ENCODE measurements around the gene TMPO.
"Not testable (repeated sequence)": the region's sequence is repeated elsewhere in the genome, so short reads cannot be mapped to it uniquely, and the experiment has no call there.

DNA sequence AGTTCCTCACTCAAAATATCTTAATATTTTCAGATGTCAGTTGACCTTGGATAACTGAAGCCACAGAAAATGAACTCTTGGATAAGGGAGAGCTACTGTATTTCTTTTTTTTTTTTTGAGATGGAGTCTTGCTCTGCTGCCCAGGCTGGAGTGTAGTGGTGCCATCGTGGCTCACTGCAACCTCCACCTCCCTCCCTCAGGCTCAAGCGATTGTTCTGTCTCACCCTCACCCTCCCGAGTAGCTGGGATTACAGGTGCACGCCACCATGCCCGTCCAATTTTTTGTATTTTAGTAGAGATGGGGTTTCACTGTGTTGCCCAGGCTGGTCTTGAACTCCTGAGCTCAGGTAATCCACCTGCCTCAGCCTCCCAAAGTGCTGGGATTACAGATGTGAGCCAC, 81.9 kb downstream of the TMPO start:
- TF ChIP-seq EP300 (conservative IDR thresholded peaks at IDR 0.05; ENCODE audit: poor library complexity, severe bottlenecking); EZH2 (IDR thresholded peaks at IDR 0.05; ENCODE audit: borderline replicate concordance, insufficient read depth, low read length, poor library complexity, severe bottlenecking); SMC3 (conservative IDR thresholded peaks at IDR 0.05; ENCODE audit: poor library complexity): not testable (repeated sequence)
- TF ChIP-seq, protein P1, sequence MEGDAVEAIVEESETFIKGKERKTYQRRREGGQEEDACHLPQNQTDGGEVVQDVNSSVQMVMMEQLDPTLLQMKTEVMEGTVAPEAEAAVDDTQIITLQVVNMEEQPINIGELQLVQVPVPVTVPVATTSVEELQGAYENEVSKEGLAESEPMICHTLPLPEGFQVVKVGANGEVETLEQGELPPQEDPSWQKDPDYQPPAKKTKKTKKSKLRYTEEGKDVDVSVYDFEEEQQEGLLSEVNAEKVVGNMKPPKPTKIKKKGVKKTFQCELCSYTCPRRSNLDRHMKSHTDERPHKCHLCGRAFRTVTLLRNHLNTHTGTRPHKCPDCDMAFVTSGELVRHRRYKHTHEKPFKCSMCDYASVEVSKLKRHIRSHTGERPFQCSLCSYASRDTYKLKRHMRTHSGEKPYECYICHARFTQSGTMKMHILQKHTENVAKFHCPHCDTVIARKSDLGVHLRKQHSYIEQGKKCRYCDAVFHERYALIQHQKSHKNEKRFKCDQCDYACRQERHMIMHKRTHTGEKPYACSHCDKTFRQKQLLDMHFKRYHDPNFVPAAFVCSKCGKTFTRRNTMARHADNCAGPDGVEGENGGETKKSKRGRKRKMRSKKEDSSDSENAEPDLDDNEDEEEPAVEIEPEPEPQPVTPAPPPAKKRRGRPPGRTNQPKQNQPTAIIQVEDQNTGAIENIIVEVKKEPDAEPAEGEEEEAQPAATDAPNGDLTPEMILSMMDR (IDR thresholded peaks at IDR 0.05; ENCODE audit: poor library complexity, severe bottlenecking) = not testable (repeated sequence)
- TF ChIP-seq, protein P2, sequence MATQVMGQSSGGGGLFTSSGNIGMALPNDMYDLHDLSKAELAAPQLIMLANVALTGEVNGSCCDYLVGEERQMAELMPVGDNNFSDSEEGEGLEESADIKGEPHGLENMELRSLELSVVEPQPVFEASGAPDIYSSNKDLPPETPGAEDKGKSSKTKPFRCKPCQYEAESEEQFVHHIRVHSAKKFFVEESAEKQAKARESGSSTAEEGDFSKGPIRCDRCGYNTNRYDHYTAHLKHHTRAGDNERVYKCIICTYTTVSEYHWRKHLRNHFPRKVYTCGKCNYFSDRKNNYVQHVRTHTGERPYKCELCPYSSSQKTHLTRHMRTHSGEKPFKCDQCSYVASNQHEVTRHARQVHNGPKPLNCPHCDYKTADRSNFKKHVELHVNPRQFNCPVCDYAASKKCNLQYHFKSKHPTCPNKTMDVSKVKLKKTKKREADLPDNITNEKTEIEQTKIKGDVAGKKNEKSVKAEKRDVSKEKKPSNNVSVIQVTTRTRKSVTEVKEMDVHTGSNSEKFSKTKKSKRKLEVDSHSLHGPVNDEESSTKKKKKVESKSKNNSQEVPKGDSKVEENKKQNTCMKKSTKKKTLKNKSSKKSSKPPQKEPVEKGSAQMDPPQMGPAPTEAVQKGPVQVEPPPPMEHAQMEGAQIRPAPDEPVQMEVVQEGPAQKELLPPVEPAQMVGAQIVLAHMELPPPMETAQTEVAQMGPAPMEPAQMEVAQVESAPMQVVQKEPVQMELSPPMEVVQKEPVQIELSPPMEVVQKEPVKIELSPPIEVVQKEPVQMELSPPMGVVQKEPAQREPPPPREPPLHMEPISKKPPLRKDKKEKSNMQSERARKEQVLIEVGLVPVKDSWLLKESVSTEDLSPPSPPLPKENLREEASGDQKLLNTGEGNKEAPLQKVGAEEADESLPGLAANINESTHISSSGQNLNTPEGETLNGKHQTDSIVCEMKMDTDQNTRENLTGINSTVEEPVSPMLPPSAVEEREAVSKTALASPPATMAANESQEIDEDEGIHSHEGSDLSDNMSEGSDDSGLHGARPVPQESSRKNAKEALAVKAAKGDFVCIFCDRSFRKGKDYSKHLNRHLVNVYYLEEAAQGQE (IDR thresholded peaks at IDR 0.05; ENCODE audit: borderline replicate concordance) = not testable (repeated sequence)

Measured in neural cell (in vitro differentiated cells).